Activated naive CD4-positive, alpha-beta T cell treated with Interleukin-2 at 50 U/mL for 16 hours (primary cell): ENCODE measurements around the gene SPATA2.

Experiments used
- DNase-seq: peaks from one replicate; pipeline ENCODE4 v3.0.0-alpha.2; 2020

The SPATA2 gene

GRCh38 chr20:49853640-49854039 lies 61.7 kb downstream of the SPATA2 start:
- no peak for DNase-seq
